Measurements from ENCODE around the gene PDIA5.

PDIA5 gene

DNA sequence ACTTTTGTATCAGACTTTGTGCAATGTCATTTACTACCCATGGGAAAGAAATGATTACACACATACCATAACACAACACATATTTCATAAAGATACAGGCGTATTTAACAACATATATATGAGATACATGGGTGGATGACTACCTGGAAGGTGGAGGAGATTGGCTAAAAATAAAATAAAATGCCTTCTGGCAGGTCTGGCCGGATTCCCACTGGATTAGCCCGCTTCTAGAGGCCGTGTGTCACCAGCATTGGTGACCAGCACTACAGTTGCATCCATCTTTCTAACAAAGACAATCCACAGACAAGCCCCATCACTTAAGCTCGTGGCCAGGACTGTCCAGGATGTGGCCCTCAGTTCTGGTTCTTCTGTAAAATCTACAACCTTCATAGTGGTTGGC, 114.0 kb downstream of the PDIA5 start:
- Mint-ChIP-seq H3K27me3 (ENCODE audit: low read depth) (peaks cover 5% of the 10 kb centered on the region), H3K36me3 (ENCODE audit: low read depth) (no peaks in the 10 kb centered on the region), H3K4me3 (no peak overlapping the region), H3K27ac (no peak overlapping the region), H3K4me1 (ENCODE audit: low read depth) (no peaks in the 10 kb centered on the region), H3K9me3 (peaks cover 5% of the 10 kb centered on the region)

DNA sequence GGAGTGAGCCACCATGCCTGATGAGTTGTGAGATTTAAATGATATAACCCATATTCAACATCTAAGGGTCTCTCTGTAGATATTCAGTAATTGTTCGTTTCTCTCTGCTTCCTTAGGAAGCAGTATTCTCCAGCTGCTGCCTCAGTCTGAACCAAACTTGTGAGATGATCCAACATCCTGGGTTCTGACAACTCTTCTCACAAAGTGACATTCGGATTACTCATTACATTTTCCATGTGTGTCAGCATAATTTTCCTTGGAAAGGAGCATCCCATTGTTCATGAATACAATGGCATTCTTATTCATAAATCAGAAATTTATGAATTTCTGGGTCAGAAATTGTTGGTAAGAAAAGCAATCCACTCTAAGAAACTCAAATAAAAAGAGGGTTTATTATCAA, 119.9 kb downstream of the PDIA5 start:
- H3K36me3 Mint-ChIP-seq (ENCODE audit: low read depth), result no peaks in the 10 kb centered on the region
- no peaks in the 10 kb centered on the region for H3K4me1 Mint-ChIP-seq (ENCODE audit: low read depth)
- H3K27me3 Mint-ChIP-seq (ENCODE audit: low read depth), result peaks cover 4% of the 10 kb centered on the region
- no peak overlapping the region for H3K27ac Mint-ChIP-seq
- peaks cover 5% of the 10 kb centered on the region for H3K9me3 Mint-ChIP-seq
- no peak overlapping the region for H3K4me3 Mint-ChIP-seq

DNA sequence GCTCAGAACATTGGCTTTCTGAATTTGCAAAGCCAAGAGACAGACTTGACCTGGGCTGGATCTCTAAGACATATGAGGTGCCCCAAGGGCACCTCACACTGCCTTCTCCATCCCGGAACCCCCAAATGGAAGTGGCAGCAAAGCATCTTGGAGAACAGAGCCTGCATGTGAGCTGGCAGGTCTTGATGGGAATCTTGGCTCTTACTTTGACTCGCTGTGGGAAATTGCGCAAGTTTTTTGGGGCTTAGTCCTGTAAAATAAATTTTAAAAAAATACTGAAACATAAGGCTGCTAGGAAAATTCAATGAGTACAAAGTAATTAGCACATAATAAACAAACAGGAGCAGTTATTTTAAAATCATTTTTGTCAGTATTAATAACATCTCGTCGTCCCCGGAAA, 121.2 kb downstream of the PDIA5 start:
- no peaks in the 10 kb centered on the region for H3K27me3 Mint-ChIP-seq (ENCODE audit: low read depth)
- no peaks in the 10 kb centered on the region for H3K36me3 Mint-ChIP-seq (ENCODE audit: low read depth)
- no peaks in the 10 kb centered on the region for H3K4me1 Mint-ChIP-seq (ENCODE audit: low read depth)
- no peak overlapping the region for H3K4me3 Mint-ChIP-seq
- no peak overlapping the region for H3K27ac Mint-ChIP-seq
- no peaks in the 10 kb centered on the region for H3K9me3 Mint-ChIP-seq

DNA sequence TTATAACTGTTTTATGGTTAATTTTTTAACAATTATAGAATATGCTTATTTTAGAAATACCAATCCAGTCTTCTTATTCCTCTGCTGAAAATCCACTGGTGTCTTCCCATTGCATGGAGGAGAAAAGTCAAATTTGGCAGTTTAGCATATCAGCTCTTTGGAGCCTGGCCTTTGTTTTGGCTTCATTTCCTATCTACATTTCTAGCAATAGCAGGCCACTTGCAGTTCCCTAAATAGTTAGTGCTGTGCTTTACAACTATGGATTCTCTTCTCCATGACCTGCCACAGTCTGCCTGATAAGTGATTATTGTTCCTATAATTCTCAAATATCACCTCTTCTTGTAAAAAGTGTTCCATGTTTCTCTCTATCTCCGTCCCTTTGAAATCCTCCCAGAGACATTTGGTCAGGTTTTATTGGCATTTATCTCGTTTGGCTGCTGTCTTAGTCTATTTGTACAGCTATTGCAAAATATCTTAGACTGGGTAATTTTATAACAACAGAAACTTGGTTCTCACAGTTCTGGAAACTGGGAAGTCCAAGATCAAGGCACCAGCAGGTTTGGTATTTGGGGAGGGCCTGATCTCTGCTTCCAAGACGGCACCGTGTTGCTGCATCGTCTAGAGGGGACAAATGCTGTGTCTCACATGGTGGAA, 126.8 kb downstream of the PDIA5 start:
- Mint-ChIP-seq H3K4me3 (no peak overlapping the region), H3K9me3 (no peaks in the 10 kb centered on the region), H3K27ac (no peak overlapping the region), H3K27me3 (ENCODE audit: low read depth) (peaks cover 11% of the 10 kb centered on the region), H3K4me1 (ENCODE audit: low read depth) (no peaks in the 10 kb centered on the region), H3K36me3 (ENCODE audit: low read depth) (no peaks in the 10 kb centered on the region)

DNA sequence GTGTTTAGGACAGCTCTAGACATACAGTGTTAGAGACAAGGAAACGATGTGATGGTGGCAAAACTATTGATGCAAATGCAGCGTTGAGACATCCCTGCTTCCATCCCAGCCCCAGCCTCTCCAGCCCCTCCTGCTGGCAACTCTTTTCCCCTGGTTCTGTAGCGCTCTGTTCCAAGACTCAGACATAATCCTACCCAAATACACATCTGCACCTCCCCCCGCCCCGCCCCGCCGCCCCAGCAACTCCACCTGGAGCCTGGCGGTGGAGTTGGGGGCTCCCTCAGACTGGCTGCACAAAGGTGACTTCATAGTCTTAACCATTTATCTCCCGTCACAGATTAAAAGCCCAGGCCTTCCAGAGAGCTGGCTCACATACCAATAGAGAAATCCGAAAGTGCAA, 127.7 kb downstream of the PDIA5 start:
- Mint-ChIP-seq H3K27ac (no peak overlapping the region), H3K27me3 (ENCODE audit: low read depth) (peaks cover 11% of the 10 kb centered on the region), H3K4me1 (ENCODE audit: low read depth) (no peaks in the 10 kb centered on the region), H3K36me3 (ENCODE audit: low read depth) (no peaks in the 10 kb centered on the region), H3K9me3 (no peaks in the 10 kb centered on the region), H3K4me3 (no peak overlapping the region)

DNA sequence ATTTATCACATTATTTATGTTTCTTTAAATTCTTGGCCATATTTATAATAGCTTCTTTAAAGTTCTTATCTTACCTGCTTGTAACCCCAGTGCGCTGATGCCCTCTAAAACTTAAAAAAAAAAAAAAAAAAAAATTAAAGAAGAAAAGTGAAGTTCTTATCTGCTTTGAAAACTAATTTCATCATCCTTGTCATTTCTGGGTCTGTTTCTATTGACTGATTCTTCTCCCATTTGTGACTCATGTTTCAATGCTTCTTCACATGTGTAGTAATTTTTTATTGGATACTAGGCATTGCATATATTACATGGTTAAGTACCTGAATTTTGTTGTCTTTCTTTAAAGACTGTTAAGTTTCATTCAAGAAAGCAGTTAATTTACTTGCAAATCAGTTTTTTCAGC, 131.5 kb downstream of the PDIA5 start:
- peaks cover 11% of the 10 kb centered on the region for H3K27me3 Mint-ChIP-seq (ENCODE audit: low read depth)
- peaks cover 3% of the 10 kb centered on the region for H3K36me3 Mint-ChIP-seq (ENCODE audit: low read depth)
- peaks cover 16% of the 10 kb centered on the region for H3K4me1 Mint-ChIP-seq (ENCODE audit: low read depth)
- H3K4me3 Mint-ChIP-seq, result no peak overlapping the region
- H3K27ac Mint-ChIP-seq, result no peak overlapping the region
- no peaks in the 10 kb centered on the region for H3K9me3 Mint-ChIP-seq

DNA sequence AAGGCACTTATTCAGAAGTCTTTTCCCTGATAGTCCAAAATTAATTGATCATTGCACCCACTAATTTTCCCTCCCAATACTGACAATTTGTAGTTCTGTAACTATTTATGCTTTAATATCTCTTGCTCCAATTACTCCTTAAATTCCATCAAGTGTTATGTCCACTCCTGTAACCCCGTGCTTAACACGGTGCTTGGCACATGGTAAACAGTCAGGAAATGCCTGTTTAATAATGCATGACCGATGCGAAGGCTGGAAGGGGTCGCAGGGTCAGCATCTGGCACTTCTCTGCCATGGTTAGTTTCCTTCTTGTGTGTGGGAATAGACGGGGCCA, 134.4 kb downstream of the PDIA5 start:
- peaks cover 19% of the 10 kb centered on the region for H3K4me1 Mint-ChIP-seq (ENCODE audit: low read depth)
- H3K4me3 Mint-ChIP-seq, result peak overlapping the region; percentile 86
- no peaks in the 10 kb centered on the region for H3K9me3 Mint-ChIP-seq
- peak overlapping the region; percentile 96 for H3K27ac Mint-ChIP-seq
- H3K27me3 Mint-ChIP-seq (ENCODE audit: low read depth), result no peaks in the 10 kb centered on the region
- H3K36me3 Mint-ChIP-seq (ENCODE audit: low read depth), result peaks cover 3% of the 10 kb centered on the region

DNA sequence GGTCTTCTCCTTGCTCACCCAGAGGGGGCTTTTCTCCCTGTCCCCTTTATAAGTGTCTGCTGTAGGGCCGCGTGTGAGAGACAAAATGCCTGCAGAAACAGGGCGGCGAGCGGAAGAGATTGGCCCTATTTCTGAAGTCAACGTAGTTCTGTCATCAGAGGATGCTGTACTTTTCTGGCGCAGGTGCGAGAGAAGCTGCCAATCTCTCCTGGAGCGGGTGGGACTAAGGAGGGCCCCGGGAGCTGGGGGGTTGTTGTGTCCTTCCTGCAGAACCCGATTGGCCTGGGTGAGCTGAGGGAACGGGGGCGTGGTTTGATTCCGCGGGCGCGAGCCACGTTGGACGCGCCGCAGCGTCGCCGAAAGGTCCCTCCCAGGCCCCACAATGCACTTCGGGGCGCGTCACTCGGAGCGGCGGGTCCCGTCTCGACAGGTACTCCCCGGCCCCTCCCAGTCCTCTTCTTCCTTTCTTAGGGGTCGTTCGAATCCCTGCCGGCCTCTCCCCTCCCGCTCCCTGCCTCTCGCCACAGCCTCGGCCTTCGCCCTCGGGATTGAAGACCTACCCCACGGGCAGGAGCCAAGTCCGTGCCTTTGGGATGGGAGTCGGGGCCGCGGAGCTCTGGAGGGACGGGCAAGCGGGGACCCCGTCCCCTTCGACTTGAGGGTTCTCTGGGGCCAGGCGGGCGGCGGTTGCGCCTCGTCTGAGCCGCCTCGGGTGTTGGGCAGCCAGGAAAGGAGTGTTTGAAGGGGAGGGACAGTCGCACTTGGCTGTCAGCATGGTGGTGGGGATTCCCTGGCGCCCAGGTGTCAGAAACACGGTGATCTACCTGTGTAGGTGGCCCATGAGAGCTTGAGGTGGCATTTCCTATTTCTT, 135.0 kb downstream of the PDIA5 start, which contains the start of gene SEC22A:
Gene SEC22A, plus strand, starts transcription at position 387 of the 871 bp plus-strand sequence. CDS start 7,275 bp downstream, outside the sequence.
- Mint-ChIP-seq H3K4me1 (ENCODE audit: low read depth) (peaks cover 19% of the 10 kb centered on the region), H3K27me3 (ENCODE audit: low read depth) (no peaks in the 10 kb centered on the region), H3K4me3 (peak within 1 kb of the TSS; percentile 86), H3K27ac (peak within 1 kb of the TSS; percentile 96), H3K36me3 (ENCODE audit: low read depth) (peaks cover 5% of the 10 kb centered on the region), H3K9me3 (no peaks in the 10 kb centered on the region)

DNA sequence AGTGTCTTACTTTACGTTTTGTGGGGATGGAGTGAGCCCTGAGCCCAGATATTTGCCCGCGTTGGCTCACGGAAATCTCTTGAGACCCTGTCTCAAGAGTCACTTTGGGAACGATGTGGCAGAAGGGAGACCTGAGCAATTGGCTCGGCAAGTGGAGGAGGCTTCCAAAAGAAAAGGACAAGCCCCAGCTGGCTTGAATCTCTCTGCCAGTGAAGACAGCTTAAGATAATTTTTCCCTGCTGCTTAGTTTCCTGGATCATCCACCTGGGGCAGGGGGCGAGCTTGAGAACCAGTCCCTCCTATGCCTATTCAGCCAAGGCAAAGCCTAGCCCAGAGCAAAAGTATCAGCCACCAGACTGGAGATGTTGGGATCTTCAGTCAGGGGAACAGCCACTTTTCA, 135.6 kb downstream of the PDIA5 start:
- Mint-ChIP-seq H3K36me3 (ENCODE audit: low read depth) (peaks cover 6% of the 10 kb centered on the region), H3K4me3 (peak overlapping the region; percentile 86), H3K27ac (peak overlapping the region; percentile 96), H3K27me3 (ENCODE audit: low read depth) (no peaks in the 10 kb centered on the region), H3K4me1 (ENCODE audit: low read depth) (peaks cover 19% of the 10 kb centered on the region), H3K9me3 (no peaks in the 10 kb centered on the region)
